ENCODE data around the gene RYR1. TPM values are rescaled to one million over a fixed set of nuclear protein-coding genes. Genes with fewer than 3 reads are reported as not detected.

Gene RYR1
- total and polyA plus RNA-seq, 2 of the 8 experiments (the other 6 are each of a cell fraction or from before 2014, with no cell fraction given) = 5.8 to 11.8 TPM

- TF ChIP-seq SP2 (IDR thresholded peaks at IDR 0.05; ENCODE audit: low read length) (no peak), BACH1 (IDR thresholded peaks at IDR 0.05; ENCODE audit: low read length) (no peak), ATF3 (IDR thresholded peaks at IDR 0.05; ENCODE audit: insufficient read depth, low read depth, low read length) (no peak), POU5F1 (IDR thresholded peaks at IDR 0.05; ENCODE audit: low read depth, low read length) (no peak)
These were observed 191.3 kb downstream of the RYR1 start (continued) for GRCh38 chr19:38624822-38625221.
